GM12878 (cell line): ENCODE measurements around the gene PPCS. TPM values are rescaled to one million over a fixed set of nuclear protein-coding genes. Genes with fewer than 3 reads are reported as not detected.

Experiments used
- ATAC-seq: fragments of 200-7000 bp; cut with Tn5 transposase; 3 replicates; pipeline ENCODE4 v1.9.1; 2020; ENCODE audit warnings: mild to moderate bottlenecking, moderate library complexity
- BruUV-seq: library from RNA; stranded (reverse); fragments of 400-500 nt; replicated peaks from 2 replicates; lab custom pipeline; 2021; lab: Mats Ljungman, UMichigan
- CTCF ChIA-PET: fragments of 300-600 bp; sonication (Branson Sonifier 250); formaldehyde crosslinking; extraction: SDS; loops from one replicate; lab custom pipeline; 2021; ENCODE audit warnings: inconsistent platforms; lab: Yijun Ruan, JAX
- POLR2A ChIA-PET: fragments of 350-600 bp; formaldehyde crosslinking; extraction: SDS; loops from one replicate; lab custom pipeline; 2021; ENCODE audit warnings: inconsistent platforms; lab: Charles Lee
- RAD21 ChIA-PET: fragments of 300-600 bp; sonication (Branson Sonifier 250); formaldehyde crosslinking; loops from one replicate; lab custom pipeline; 2023; ENCODE audit warnings: antibody characterized with exemption; ENCODE audit not compliant: unreplicated experiment; lab: Charles Lee
- SMC1A ChIA-PET: fragments of 300-600 bp; sonication (Branson Sonifier 250); formaldehyde crosslinking; loops from one replicate; lab custom pipeline; 2023; ENCODE audit not compliant: unreplicated experiment, uncharacterized antibody; lab: Charles Lee
- DNase-seq: peaks from one replicate; pipeline ENCODE4 v3.0.0-alpha.2; 2011; ENCODE audit warnings: low read depth, low spot score
- FAIRE-seq: peaks from 3 replicates; lab custom pipeline; 2011; peaks lifted over from hg19 to GRCh38; lab: Jason Lieb, UNC
- H2AFZ ChIP-seq: 2 replicates; pipeline ENCODE4 v1.6.0; 2011; ENCODE audit warnings: low read depth, low read length, control low read depth; ENCODE audit not compliant: control insufficient read depth
- H3K27ac ChIP-seq: 2 replicates; pipeline ENCODE4 v1.5.1; 2011; ENCODE audit warnings: control low read depth; ENCODE audit not compliant: control insufficient read depth, insufficient read depth
- H3K27me3 ChIP-seq, 2 experiments: replicated peaks in 1 of 2; 2 replicates each; pipeline versions ENCODE4 v1.6.0 to v1.6.1; 2011; ENCODE audit warnings: low read length in 1 of 2; ENCODE audit not compliant: control insufficient read depth in 2 of 2, insufficient read depth in 2 of 2
- H3K36me3 ChIP-seq, 2 experiments: 2 replicates each; pipeline ENCODE4 v1.5.1; 2011; ENCODE audit warnings: low read length in 1 of 2; ENCODE audit not compliant: control insufficient read depth in 2 of 2, insufficient read depth in 2 of 2
- H3K4me1 ChIP-seq: 2 replicates; pipeline ENCODE4 v1.6.1; 2011; ENCODE audit warnings: mild to moderate bottlenecking, low read length, moderate library complexity, mixed read lengths; ENCODE audit not compliant: control insufficient read depth, insufficient read depth
- H3K4me2 ChIP-seq: 2 replicates; pipeline ENCODE4 v1.6.0; 2011; ENCODE audit warnings: control low read depth; ENCODE audit not compliant: control insufficient read depth, insufficient read depth
- H3K4me3 ChIP-seq: fragments of 200-600 bp; sonication (generic); 2 replicates; pipeline ENCODE4 v1.5.1; 2016
- H3K79me2 ChIP-seq: 2 replicates; pipeline ENCODE4 v1.6.0; 2011; ENCODE audit warnings: low read length; ENCODE audit not compliant: control insufficient read depth, insufficient read depth
- H3K9ac ChIP-seq: 2 replicates; pipeline ENCODE4 v1.8.0; 2011; ENCODE audit warnings: low read length, control low read depth, mixed read lengths; ENCODE audit not compliant: control insufficient read depth, insufficient read depth
- H3K9me3 ChIP-seq: replicated peaks from 3 replicates; pipeline ENCODE4 v1.5.1; 2011; ENCODE audit warnings: mild to moderate bottlenecking, low read length; ENCODE audit not compliant: control insufficient read depth, insufficient read depth
- H4K20me1 ChIP-seq: 2 replicates; pipeline ENCODE4 v1.6.0; 2011; ENCODE audit not compliant: control insufficient read depth, insufficient read depth
- CHD2 ChIP-seq: IDR thresholded peaks from 2 replicates; pipeline ENCODE4 v1.6.1; 2011; ENCODE audit warnings: low read depth, low read length, improper control_type of control experiment, borderline replicate concordance
- DPF2 ChIP-seq: fragments of 450-650 bp; IDR thresholded peaks from 2 replicates; pipeline ENCODE4 v1.6.1; 2017; ENCODE audit warnings: mild to moderate bottlenecking
- EZH2 ChIP-seq: IDR thresholded peaks from 2 replicates; pipeline ENCODE4 v1.6.1; 2012; ENCODE audit warnings: low read depth, mild to moderate bottlenecking, control low read depth, inconsistent platforms, low read length, borderline replicate concordance; ENCODE audit not compliant: control insufficient read depth
- FOXM1 ChIP-seq: IDR thresholded peaks from 2 replicates; pipeline ENCODE4 v1.6.1; 2012; ENCODE audit warnings: low read depth, mild to moderate bottlenecking, inconsistent platforms, low read length, moderate library complexity
- HDGF ChIP-seq: fragments of 450-650 bp; IDR thresholded peaks from 2 replicates; pipeline ENCODE4 v1.6.1; 2016; ENCODE audit warnings: antibody characterized with exemption
- JUNB ChIP-seq: IDR thresholded peaks from 2 replicates; pipeline ENCODE4 v1.6.1; 2016; ENCODE audit warnings: antibody characterized with exemption, mild to moderate bottlenecking
- MAX ChIP-seq: IDR thresholded peaks from 2 replicates; pipeline ENCODE4 v1.6.1; 2012; ENCODE audit warnings: low read depth, low read length, improper control_type of control experiment
- NRF1 ChIP-seq: conservative IDR thresholded peaks from 2 replicates; pipeline ENCODE4 v1.6.1; 2011; ENCODE audit warnings: mild to moderate bottlenecking, low read depth, low read length, improper control_type of control experiment
- PAX8 ChIP-seq: fragments of 450-650 bp; IDR thresholded peaks from 2 replicates; pipeline ENCODE4 v1.6.1; 2017; ENCODE audit warnings: mild to moderate bottlenecking, moderate library complexity
- PML ChIP-seq: IDR thresholded peaks from 2 replicates; pipeline ENCODE4 v1.6.1; 2012; ENCODE audit warnings: low read length, inconsistent platforms
- RUNX3 ChIP-seq: IDR thresholded peaks from 2 replicates; pipeline ENCODE4 v1.6.1; 2012; ENCODE audit warnings: low read length, inconsistent platforms
- SMC3 ChIP-seq: IDR thresholded peaks from 2 replicates; pipeline ENCODE4 v1.6.1; 2011; ENCODE audit warnings: low read length, improper control_type of control experiment, borderline replicate concordance
- STAT1 ChIP-seq: fragments of 450-650 bp; conservative IDR thresholded peaks from 2 replicates; pipeline ENCODE4 v1.6.1; 2014; ENCODE audit warnings: antibody characterized with exemption, mild to moderate bottlenecking
- SUZ12 ChIP-seq: fragments of 200-600 bp; sonication (generic); IDR thresholded peaks from one replicate; pipeline ENCODE4 v1.6.1; 2018; ENCODE audit warnings: antibody characterized with exemption, mild to moderate bottlenecking; ENCODE audit not compliant: unreplicated experiment
- USF2 ChIP-seq: IDR thresholded peaks from 2 replicates; pipeline ENCODE4 v1.6.1; 2011; ENCODE audit warnings: low read depth, low read length, improper control_type of control experiment, borderline replicate concordance
- YBX1 ChIP-seq: fragments of 450-650 bp; IDR thresholded peaks from 2 replicates; pipeline ENCODE4 v1.6.1; 2016; ENCODE audit warnings: antibody characterized with exemption
- ZBTB4 ChIP-seq: fragments of 450-650 bp; formaldehyde crosslinking; IDR thresholded peaks from 2 replicates; pipeline ENCODE4 v1.4.0; 2022; ENCODE audit warnings: mild to moderate bottlenecking, moderate library complexity
- ZNF217 ChIP-seq: fragments of 450-650 bp; IDR thresholded peaks from 2 replicates; pipeline ENCODE4 v1.6.1; 2017; ENCODE audit warnings: antibody characterized with exemption, mild to moderate bottlenecking
- ZNF622 ChIP-seq: fragments of 450-650 bp; IDR thresholded peaks from 2 replicates; pipeline ENCODE4 v1.6.1; 2017; ENCODE audit warnings: mild to moderate bottlenecking, inconsistent platforms
- ZZZ3 ChIP-seq: IDR thresholded peaks from 2 replicates; pipeline ENCODE4 v1.6.1; 2011; ENCODE audit warnings: low read depth; ENCODE audit not compliant: control insufficient read depth, insufficient read length
- WGBS: methylation state at CpG from one replicate; pipeline ENCODE4 v1.1.6; 2016; ENCODE audit warnings: low lambda C conversion rate; ENCODE audit not compliant: insufficient replicate concordance, insufficient coverage; ENCODE audit errors: missing lambda C conversion rate; 5-methylcytosine and 5-hydroxymethylcytosine counted together
- in situ Hi-C: fragments of 300-500 bp; cut with MboI; formaldehyde crosslinking; loops from 9 replicates; pipeline ENCODE4 v1.14.3; 2018; ENCODE audit warnings: mixed read lengths
- intact Hi-C: fragments of 100-400 bp; cut with micrococcal nuclease; formaldehyde crosslinking; loops from one replicate; pipeline ENCODE4 v1.14.2; 2022; ENCODE audit not compliant: unreplicated experiment
- polyA plus RNA-seq, 11 experiments: library from polyadenylated mRNA; depleted of rRNA in 4 of 11; unstranded in 6 of 11; stranded (reverse) in 5 of 11; fragments of >200 nt; fragmentation: Nextera tagmentation in 4 of 11; fragmentation: Illumina TruSeq in 1 of 11; extraction: Ambion mirVana in 4 of 11; extraction: Trizol in 1 of 11; gene quantifications; 1 replicate in 1 of 11; 2 replicates in 10 of 11; pipeline versions ENCODE4 v1.2.1 to v1.2.3, GENCODE V29; 2011 to 2016; ENCODE audit warnings: inconsistent platforms in 2 of 11, missing spikeins in 2 of 11, low read depth in 1 of 11
- total RNA-seq, 4 experiments: library from RNA; depleted of rRNA in 3 of 4; stranded (reverse); fragments of >200 nt in 3 of 4; fragmentation: Illumina TruSeq in 1 of 4; extraction: Trizol in 1 of 4; gene quantifications; 2 replicates each; pipeline versions ENCODE4 v1.2.1 to v1.2.3, GENCODE V29; 2013 to 2021

PPCS gene
- total and polyA plus RNA-seq, 10 of the 15 experiments (the other 5 are each of a cell fraction or from before 2014, with no cell fraction given) = 35.6 to 79.4 (median 51.9) TPM

DNA sequence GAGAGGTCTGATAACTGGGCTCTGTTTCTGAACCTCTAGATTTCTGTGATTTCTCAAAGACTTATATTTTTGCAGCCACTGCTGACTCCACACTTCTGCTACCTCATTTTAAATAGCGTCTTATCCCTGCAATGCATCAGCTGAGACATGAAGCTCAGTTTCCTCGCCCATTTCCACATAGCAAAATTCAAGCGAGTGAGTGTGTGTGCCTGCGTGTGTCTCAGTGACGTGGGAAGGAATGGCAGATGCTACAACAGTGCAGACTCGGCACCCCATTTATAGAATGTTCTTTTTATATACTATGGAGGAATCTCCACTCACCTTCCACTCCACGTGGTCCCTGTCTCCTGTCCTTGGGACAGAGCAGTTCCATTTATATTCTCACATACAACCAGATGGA lies 36.2 kb upstream of the PPCS start (continued):
- no peak for TF ChIP-seq NRF1
- TF ChIP-seq USF2 = no peak

- no peak for DNase-seq
- H2AFZ ChIP-seq = no peak overlapping the region
- H3K27ac ChIP-seq = no peak overlapping the region
- H3K9ac ChIP-seq = no peak overlapping the region
- no peaks in the 10 kb centered on the region for H3K4me1 ChIP-seq
- POLR2A ChIA-PET = no interaction called here
- in situ Hi-C loops = no loop called here
- no peaks in the 10 kb centered on the region for H3K36me3 ChIP-seq
- H3K4me3 ChIP-seq = no peak overlapping the region
- TF ChIP-seq ZNF622 = no peak
- no peak for TF ChIP-seq CHD2
- no peak for TF ChIP-seq ZZZ3
- TF ChIP-seq NRF1 = no peak
- no peak for TF ChIP-seq DPF2
- no peak for TF ChIP-seq SMC3
- no peak for TF ChIP-seq SUZ12
- no peak for TF ChIP-seq RUNX3
- TF ChIP-seq FOXM1 = no peak
- no peak for TF ChIP-seq JUNB
- TF ChIP-seq HDGF = no peak
- no peak for TF ChIP-seq YBX1
- no peak for TF ChIP-seq EZH2
- TF ChIP-seq ZBTB4 (CRISPR knock-in tag) = no peak
- no peak for TF ChIP-seq MAX
- TF ChIP-seq ZNF217 = no peak
- no peak for TF ChIP-seq PML
- TF ChIP-seq STAT1 = no peak
- no peak for TF ChIP-seq PAX8
- no peaks in the 10 kb centered on the region for H3K9me3 ChIP-seq
- RAD21 ChIA-PET = no interaction called here
- no peaks in the 10 kb centered on the region for H4K20me1 ChIP-seq
- H3K4me2 ChIP-seq = no peak overlapping the region
- no peaks in the 10 kb centered on the region for H3K79me2 ChIP-seq
- BruUV-seq = no TSS peak
- CTCF ChIA-PET = no interaction called here
- SMC1A ChIA-PET = no interaction called here
- no peak for ATAC-seq
- no peak for FAIRE-seq
- intact Hi-C loops = no loop called here
- no peaks in the 10 kb centered on the region; a peak in 1 of 4 replicates for H3K27me3 ChIP-seq
- 39% methylated on average over 10 of the region's 10 CpGs for WGBS
These were observed 35.3 kb upstream of the PPCS start for GRCh38 chr1:42420911-42421585.
